Uterus (tissue), 4 donors: ENCODE measurements around the gene MAP3K7. TPM values are rescaled to one million over a fixed set of nuclear protein-coding genes. Genes with fewer than 3 reads are reported as not detected.
A peak's percentile ranks its signal among the peaks of the same experiment; 100 is the strongest.

Source experiments
- DNase-seq, 2 donors: peaks; one replicate each; pipeline ENCODE4 v3.0.0-alpha.2; 2019 to 2020
- H3K27ac ChIP-seq, 2 donors: fragments of 200-600 bp; sonication (generic); 1 replicate in 1 of 2; 2 replicates in 1 of 2; pipeline ENCODE4 v1.5.1; 2016 to 2018
- H3K27me3 ChIP-seq, 2 donors: fragments of 200-600 bp; sonication (generic); one replicate each; pipeline ENCODE4 v1.5.1; 2018 to 2019; ENCODE audit warnings: control low read depth in 1 of 2
- H3K36me3 ChIP-seq, 2 donors: fragments of 200-600 bp; sonication (generic); one replicate each; pipeline ENCODE4 v1.5.1; 2019; ENCODE audit warnings: control low read depth in 1 of 2
- H3K4me1 ChIP-seq, 2 donors: fragments of 200-600 bp; sonication (generic); one replicate each; pipeline ENCODE4 v1.5.1; 2018 to 2019; ENCODE audit warnings: control low read depth in 1 of 2
- H3K4me3 ChIP-seq, 2 donors: fragments of 200-600 bp; sonication (generic); 1 replicate in 1 of 2; 2 replicates in 1 of 2; pipeline ENCODE4 v1.5.1; 2018 to 2019; ENCODE audit warnings: mild to moderate bottlenecking in 1 of 2
- H3K9me3 ChIP-seq, 2 donors: fragments of 200-600 bp; sonication (generic); one replicate each; pipeline ENCODE4 v1.5.1; 2019; ENCODE audit warnings: control low read depth in 1 of 2
- CTCF ChIP-seq, 4 experiments: fragments of 200-600 bp in 2 of 4; fragments of 450-650 bp in 2 of 4; sonication (generic) in 2 of 4; IDR thresholded peaks; one replicate each; pipeline ENCODE4 v1.5.1; 2016 to 2019; ENCODE audit warnings: antibody characterized with exemption in 4 of 4, mild to moderate bottlenecking in 2 of 4, moderate library complexity in 1 of 4
- POLR2A ChIP-seq, 2 donors: fragments of 450-650 bp; IDR thresholded peaks; one replicate each; pipeline ENCODE4 v1.6.1; 2016; ENCODE audit warnings: antibody characterized with exemption in 2 of 2, mild to moderate bottlenecking in 1 of 2, moderate library complexity in 1 of 2
- intact Hi-C: fragments of 100-400 bp; cut with DNase I; formaldehyde crosslinking; loops from one replicate; pipeline ENCODE4 v1.15.1; 2023; ENCODE audit warnings: low total_unique reads
- total RNA-seq, 4 donors: library from RNA; depleted of rRNA in 3 of 4; stranded (reverse); fragments of >200 nt in 3 of 4; gene quantifications; one replicate each; pipeline versions ENCODE4 v1.1.0 to v1.2.4, GENCODE V29; 2014 to 2023
- donor health status: DM: yes; HTN: yes; CAD: no.

The MAP3K7 gene
- total RNA-seq, 4 donors from 2014 or later: 19.7 to 56.8 (median 27.7) TPM

- Histone ChIP-seq H3K27ac (peak overlapping the region; percentile 86 to 95), H3K27me3 (no peaks in the 10 kb centered on the region), H3K4me3 (peak overlapping the region; percentile 98 to 100), H3K36me3 (no peaks in the 10 kb centered on the region), H3K9me3 (no peaks in the 10 kb centered on the region), H3K4me1 (peaks cover 0 to 17% of the 10 kb centered on the region in 2 donors)
- intact Hi-C loops: no loop called here
- no peak for DNase-seq
- TF ChIP-seq POLR2A (IDR thresholded peaks at IDR 0.05): no peak
- TF ChIP-seq CTCF (IDR thresholded peaks at IDR 0.05): no peak
Measured at GRCh38 chr6:90586546-90586835, 381 bp downstream of the MAP3K7 start.

- TF ChIP-seq POLR2A (IDR thresholded peaks at IDR 0.05): no peak
- TF ChIP-seq CTCF (IDR thresholded peaks at IDR 0.05): no peak
- no peak overlapping the region for H3K27ac ChIP-seq
- H3K4me1 ChIP-seq: peaks cover 0 to 20% of the 10 kb centered on the region in 2 donors
- no peak for DNase-seq
- no peaks in the 10 kb centered on the region for H3K27me3 ChIP-seq
- H3K4me3 ChIP-seq: peak overlapping the region in 1 of 2 donors; percentile 27
- intact Hi-C loops: no loop called here
- H3K36me3 ChIP-seq: no peaks in the 10 kb centered on the region
- H3K9me3 ChIP-seq: no peaks in the 10 kb centered on the region
Measured at GRCh38 chr6:90584636-90585255, 2.1 kb downstream of the MAP3K7 start.

GRCh38 chr6:90583836-90584481 is 2.9 kb downstream of the MAP3K7 start:
- no peak overlapping the region for H3K4me3 ChIP-seq
- no peaks in the 10 kb centered on the region for H3K27me3 ChIP-seq
- no peak overlapping the region for H3K27ac ChIP-seq
- intact Hi-C loops: no loop called here
- TF ChIP-seq POLR2A (IDR thresholded peaks at IDR 0.05) (no peak), CTCF (IDR thresholded peaks at IDR 0.05) (no peak)
- no peak for DNase-seq
- no peaks in the 10 kb centered on the region for H3K36me3 ChIP-seq
- H3K4me1 ChIP-seq: peaks cover 0 to 20% of the 10 kb centered on the region in 2 donors
- H3K9me3 ChIP-seq: no peaks in the 10 kb centered on the region

- Histone ChIP-seq H3K9me3 (no peaks in the 10 kb centered on the region), H3K36me3 (no peaks in the 10 kb centered on the region), H3K27ac (no peak overlapping the region), H3K27me3 (no peaks in the 10 kb centered on the region), H3K4me1 (peaks cover 0 to 20% of the 10 kb centered on the region in 2 donors), H3K4me3 (no peak overlapping the region)
- intact Hi-C loops: no loop called here
- no peak for DNase-seq
- no peak for TF ChIP-seq CTCF (IDR thresholded peaks at IDR 0.05)
- TF ChIP-seq POLR2A (IDR thresholded peaks at IDR 0.05): no peak
Measured at GRCh38 chr6:90583179-90583835, 3.6 kb downstream of the MAP3K7 start.

- no peak overlapping the region for H3K27ac ChIP-seq
- no peaks in the 10 kb centered on the region for H3K36me3 ChIP-seq
- TF ChIP-seq POLR2A (IDR thresholded peaks at IDR 0.05): no peak
- no peak for TF ChIP-seq CTCF (IDR thresholded peaks at IDR 0.05)
- H3K27me3 ChIP-seq: no peaks in the 10 kb centered on the region
- peaks cover 0 to 20% of the 10 kb centered on the region in 2 donors for H3K4me1 ChIP-seq
- intact Hi-C loops: no loop called here
- no peak overlapping the region for H3K4me3 ChIP-seq
- H3K9me3 ChIP-seq: no peaks in the 10 kb centered on the region
- DNase-seq: no peak
Measured at GRCh38 chr6:90581146-90581545, 5.7 kb downstream of the MAP3K7 start.
